Islet precursor cell (in vitro differentiated cells): ENCODE measurements around the gene VPS54.

Experiments
- DNase-seq: peaks from one replicate; pipeline ENCODE4 v3.0.0-alpha.2; 2018

VPS54 gene, protein sequence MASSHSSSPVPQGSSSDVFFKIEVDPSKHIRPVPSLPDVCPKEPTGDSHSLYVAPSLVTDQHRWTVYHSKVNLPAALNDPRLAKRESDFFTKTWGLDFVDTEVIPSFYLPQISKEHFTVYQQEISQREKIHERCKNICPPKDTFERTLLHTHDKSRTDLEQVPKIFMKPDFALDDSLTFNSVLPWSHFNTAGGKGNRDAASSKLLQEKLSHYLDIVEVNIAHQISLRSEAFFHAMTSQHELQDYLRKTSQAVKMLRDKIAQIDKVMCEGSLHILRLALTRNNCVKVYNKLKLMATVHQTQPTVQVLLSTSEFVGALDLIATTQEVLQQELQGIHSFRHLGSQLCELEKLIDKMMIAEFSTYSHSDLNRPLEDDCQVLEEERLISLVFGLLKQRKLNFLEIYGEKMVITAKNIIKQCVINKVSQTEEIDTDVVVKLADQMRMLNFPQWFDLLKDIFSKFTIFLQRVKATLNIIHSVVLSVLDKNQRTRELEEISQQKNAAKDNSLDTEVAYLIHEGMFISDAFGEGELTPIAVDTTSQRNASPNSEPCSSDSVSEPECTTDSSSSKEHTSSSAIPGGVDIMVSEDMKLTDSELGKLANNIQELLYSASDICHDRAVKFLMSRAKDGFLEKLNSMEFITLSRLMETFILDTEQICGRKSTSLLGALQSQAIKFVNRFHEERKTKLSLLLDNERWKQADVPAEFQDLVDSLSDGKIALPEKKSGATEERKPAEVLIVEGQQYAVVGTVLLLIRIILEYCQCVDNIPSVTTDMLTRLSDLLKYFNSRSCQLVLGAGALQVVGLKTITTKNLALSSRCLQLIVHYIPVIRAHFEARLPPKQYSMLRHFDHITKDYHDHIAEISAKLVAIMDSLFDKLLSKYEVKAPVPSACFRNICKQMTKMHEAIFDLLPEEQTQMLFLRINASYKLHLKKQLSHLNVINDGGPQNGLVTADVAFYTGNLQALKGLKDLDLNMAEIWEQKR

GRCh38 chr2:64019083-64019974 lies at the start of gene VPS54:
TSS of gene VPS54 (minus strand) at chr2:64019428. CDS start at chr2:63983999, 35,429 bp downstream.
- peak; percentile 85 for DNase-seq

DNA sequence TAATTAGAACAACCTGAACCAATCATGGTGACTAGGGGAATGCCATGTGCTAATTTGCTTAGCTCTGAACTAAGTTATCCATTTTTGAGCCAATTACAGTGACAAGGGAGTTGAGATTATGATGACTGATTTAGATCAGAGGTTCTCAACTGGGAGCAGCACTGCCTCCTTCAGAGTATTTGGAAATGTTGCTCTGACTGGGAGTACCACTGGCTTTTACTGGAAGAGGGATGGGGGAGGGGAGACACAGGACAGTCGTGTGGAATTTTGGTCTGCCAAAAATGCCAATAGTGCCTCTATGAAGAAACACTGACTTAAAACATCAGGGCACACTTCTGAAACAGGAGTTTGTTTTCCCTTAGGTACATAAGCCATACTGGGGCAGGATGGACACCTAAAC lies 48.1 kb upstream of the VPS54 start:
- no peak for DNase-seq

DNA sequence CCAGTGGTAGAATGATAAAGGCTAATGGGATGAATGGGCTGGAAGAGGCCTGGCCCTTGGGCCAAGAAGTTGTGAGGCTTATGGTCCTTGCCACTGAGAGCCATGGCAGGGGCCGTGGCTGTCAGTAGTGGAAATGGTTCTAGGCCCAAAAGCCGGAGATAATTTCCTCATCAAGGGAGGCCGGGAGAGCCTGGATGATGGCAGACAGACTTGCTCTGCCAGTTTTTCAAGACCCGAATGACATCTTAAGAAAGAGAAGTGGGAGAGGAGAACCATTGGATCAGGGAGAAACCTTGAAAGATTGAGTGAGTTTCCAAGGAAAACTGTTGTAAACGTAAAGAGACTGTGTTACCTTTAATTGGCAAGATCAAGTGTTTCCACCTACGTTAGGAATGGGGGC lies 46.3 kb upstream of the VPS54 start:
- no peak for DNase-seq

DNA sequence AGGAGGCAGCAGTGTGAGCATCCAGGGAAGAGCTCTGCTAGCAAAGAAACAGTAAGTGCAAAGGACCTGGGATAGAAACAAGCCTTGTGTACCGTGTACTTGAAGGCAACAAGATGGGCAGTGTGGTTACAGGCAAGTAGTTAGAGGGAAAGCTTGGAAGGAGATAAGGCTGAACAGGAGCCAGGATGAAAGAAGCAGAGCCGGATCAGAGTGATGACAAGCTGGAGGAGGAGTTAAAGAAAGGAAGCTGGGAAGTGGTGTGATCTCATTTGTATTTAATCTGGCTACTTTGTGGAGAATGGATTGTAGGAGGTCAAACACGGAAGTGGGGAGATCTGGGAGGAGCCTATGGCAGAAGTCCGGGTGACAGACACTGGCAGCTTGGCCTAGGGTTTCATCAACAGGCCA lies 44.7 kb upstream of the VPS54 start:
- DNase-seq, result peak; percentile 72

DNA sequence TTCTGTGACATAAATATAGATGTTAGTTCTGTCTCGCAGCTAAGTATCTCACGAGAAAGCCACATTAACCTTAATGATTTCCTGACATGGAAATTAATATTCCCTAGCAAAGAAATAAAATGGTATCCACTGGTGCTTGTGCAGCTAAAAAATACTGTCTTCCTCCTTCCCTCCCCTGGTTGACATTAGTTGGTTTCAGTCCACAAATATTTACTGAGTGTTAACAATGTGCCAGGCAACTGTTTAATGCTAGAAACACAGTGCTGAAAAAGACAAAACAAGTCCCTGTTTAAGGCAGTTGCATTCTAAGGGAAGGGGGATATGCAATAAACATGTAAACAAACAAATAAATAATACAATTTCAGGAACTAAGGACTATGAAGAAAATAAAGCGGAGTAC lies 44.2 kb upstream of the VPS54 start:
- DNase-seq, result no peak

DNA sequence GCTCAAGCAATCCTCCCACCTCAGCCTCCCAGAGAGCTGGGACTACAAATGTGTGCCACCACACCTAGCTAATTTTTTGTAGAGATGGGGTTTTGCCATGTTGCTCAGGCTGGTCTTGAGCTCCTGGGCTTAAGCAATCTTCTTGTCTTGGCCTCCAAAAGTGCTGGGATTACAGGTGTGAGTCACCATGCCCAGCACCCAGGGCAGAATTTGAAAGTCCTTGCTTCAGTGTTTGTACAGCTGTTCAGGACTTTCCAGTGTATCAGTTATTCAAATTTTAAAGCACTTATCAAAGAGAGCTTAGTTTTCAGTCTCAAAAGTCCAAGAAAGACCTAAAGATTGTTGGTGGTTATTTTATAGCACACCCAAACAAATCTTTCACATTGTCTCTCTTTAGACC lies 43.6 kb upstream of the VPS54 start:
- peak; percentile 64 for DNase-seq

DNA sequence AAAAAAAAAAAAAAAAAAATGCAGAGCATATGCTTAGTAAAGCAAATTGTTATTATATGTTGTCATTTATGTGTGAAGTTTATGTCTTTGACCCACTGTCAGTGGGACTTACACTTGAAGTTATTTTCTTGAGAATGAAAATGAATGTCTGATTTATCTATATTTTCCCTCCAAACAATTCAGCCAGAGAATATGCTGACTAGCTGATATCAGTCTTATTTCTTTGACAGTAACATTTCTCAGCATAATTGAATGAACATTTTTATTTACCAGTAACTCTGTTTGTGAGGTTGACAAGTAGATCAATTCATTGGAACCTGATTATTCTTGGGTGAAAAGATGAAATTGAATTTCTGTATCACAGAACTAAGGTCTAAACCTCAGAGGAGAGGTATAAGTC lies 40.0 kb upstream of the VPS54 start:
- DNase-seq, result no peak

- DNase-seq, result no peak
These were observed 36.8 kb upstream of the VPS54 start for GRCh38 chr2:64056021-64056420.

DNA sequence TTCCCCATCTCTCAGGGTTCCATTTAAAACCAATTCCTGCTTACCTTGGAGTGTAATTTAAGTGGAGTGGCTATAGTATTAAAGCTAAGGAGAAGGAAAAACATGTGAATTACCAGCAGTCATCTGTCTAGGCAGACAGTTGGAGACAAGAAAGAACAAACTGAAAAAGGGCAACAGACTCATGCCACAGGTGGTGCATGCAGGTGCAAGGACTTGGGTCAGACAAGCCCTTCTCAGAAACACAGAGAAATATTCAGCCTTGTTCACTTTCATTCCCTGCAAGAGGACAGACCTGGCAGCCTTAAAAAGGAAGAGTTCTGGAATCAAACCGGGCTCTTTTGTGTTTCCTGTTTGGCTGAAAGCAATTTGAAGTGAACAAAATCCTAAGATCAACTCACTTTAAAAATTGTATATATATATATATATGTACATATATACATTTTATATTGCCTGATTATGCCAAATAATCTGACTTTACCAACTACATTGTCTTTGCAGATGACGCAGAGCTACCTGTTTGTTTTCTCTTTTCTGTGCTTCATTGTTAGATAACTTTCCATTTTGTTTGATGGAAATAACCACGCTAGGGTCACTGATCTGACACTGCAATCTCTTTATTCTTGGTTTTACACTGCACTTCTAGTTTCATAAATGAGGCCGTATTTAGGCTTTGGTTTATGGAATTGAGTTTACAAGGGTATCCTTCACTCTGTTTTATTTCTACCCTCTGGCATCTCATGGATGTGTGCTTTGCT lies 35.1 kb upstream of the VPS54 start:
- no peak for DNase-seq

DNA sequence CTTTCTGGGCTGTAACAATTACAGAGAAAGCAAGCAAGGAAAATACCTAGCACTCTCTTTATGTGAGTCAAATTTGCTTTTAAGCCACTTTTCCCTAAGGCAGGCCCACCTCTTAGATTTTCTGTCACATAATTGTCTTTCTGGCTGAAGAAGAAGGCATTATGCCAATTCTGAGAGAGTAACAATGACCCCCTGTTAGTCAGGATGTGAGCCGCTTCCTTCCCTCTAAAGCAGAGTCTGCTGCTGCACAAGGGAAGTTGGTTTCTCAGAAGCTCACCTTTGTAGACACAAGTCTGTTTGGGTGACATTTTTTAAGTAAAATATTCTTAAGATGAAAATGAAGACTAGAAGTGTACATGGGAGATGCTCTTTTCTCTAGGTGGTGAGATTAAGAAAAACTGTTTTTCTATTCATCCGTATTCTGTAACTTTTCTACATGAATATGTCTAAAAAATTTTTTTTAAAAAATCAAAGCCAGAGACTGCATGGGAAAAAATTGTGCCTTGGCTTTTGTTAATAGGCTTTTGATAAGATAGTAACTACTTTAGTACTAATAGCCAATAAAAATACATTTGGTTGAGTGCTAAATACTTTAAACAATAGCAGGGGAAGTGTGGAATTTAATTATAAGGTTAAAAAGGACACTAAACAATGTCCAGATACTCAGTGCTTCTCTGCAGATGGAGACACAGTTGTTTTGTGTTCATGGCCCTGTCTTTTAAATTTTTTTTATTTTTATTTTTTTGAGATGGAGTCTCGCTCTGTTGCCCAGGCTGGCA lies 33.4 kb upstream of the VPS54 start:
- DNase-seq, result peak; percentile 69

- peak; percentile 71 for DNase-seq
These were observed 30.5 kb upstream of the VPS54 start for GRCh38 chr2:64049633-64050220.

DNA sequence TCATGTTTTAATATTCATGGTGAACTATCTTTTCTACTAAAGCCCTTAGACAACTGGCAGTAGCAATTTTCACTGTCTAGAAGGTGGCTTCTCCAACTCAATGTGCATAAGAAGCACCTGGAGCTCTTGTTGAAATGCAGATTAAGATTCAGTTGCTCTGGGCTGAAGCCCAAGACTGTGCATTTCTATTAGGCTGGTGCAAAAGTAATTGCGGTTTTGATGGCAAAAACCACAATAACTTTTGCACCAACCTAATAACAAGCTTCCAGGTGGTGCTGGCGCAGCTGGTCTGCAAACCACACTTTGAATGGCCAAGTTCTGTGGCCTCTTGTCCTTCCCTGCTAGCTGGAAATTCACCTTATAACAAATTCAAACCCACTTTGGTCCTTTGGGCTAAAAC lies 26.7 kb upstream of the VPS54 start:
- no peak for DNase-seq

GRCh38 chr2:64040161-64040560 lies 20.9 kb upstream of the VPS54 start:
- no peak for DNase-seq

DNA sequence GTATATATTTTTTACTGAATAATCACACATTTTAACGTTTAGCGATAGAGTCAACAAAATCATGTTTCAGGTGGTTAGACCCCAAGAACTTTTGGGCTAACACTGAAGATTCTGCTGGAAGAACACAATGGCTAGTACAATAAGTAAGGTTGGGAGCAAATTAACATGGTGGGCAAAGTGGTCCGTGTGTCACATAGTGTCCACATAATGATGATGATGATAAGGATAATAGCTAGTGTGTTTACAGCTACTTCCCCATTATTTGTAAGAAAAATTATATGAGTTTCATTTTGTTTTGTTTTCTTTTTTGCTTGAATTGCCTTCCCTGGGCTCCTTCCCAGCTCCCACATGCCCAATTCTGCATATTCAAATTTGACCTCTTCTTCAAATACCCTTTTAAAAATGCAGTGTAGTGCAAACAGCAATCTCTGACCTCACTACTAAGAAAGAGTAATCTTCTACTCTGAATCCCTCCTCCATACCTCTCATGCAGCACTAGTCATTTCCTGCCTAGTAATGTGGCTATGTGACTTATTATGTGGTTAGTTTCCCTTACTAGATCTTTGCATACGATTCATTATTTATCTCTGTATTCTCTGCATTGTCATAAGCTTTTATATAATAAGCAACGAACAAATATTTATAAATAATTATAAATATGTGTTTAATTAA lies 16.9 kb upstream of the VPS54 start:
- no peak for DNase-seq

DNA sequence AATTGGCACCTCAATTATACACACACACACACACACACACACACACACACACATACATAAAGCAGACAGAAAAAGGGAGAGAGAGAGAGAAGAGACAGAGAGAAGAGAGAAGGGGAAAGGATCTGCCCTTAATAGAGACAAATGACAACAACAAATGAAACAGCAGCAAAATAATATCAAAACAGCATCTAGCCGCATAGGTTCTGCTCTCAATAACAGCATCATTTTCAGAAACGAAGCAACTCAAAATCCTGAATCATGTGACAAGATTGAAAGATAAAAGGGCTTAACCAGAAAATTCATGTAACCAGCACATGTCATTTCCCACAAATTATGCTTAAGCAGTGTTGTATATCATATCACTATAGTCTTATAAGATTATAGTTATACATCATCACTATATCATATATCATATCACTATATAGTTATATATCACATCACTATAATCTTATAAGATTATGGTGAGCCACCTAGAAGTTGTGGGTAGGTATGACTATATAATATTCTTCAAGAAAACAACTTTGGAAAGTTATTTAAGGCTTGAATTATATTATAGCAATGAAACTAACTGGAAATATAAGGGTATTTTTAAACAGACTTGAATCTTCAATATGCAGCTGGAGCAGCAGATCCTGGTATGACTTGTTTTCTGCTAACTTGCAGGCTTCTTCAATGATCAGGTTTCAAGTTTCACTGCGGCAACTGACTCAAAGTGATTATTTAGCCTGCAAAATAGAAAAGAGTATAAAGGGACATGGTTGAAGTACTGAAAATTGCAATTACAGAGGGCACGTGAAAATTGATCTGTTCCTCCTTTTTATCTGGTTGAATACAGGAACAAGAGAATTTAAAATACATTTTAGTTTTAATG lies 16.1 kb upstream of the VPS54 start:
- no peak for DNase-seq

DNA sequence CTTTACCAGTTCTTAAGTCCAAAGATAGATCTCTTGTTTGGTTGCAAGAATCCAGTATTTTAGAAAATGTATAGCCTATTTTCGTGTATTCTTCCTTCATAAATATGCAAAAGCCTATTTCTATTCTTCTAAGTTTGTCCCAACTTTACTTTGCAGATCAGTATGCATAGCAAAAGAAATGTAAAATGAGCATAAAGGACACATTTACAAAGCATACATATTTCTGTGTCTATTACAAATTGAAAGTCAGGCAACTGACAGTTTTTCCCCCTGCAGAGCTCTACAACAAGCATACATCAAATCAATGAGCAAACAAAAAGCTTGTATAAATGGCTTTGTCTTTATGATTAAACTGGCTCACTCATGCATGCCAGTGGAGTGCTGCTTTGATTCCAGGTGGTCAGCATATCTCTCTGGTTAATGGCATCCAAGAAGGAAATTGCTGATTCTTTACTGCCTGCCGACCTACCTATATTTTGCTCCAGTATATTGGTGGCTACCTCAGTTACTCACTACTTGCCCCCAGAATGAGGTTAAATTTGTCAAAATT lies 10.0 kb upstream of the VPS54 start:
- DNase-seq, result no peak

DNA sequence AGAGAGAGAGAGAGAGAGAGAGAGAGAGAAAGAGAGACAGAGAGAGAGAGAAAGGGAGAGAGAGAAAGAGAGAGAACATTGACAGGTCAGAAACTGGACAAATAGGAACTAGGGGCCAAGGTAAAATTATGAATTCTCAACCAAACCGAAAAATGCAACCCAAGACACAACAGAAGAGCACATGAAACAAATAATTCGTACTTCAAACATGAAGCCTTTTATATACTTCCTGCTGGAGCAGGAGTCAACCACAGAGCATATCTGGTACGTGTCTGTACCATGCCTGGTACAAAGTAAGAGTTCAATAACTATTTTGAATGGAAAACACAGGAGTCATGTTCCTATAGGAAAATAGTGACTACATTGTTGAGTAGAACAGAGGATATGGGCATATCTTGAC lies 6.5 kb upstream of the VPS54 start:
- no peak for DNase-seq

- no peak for DNase-seq
These were observed 5.2 kb upstream of the VPS54 start for GRCh38 chr2:64024259-64024949.
